HAP-1 (cell line): Measurements from ENCODE around the gene CAVIN1.
"Not testable (repeated sequence)": the region's sequence is repeated elsewhere in the genome, so short reads cannot be mapped to it uniquely, and the experiment has no call there.

ENCODE experiments used
- DNase-seq, 2 experiments: peaks; one replicate each; pipeline ENCODE4 v3.0.0-alpha.2; 2016 to 2020; ENCODE audit warnings: low spot score in 2 of 2
- H3K27me3 ChIP-seq: fragments of 250-450 bp; sonication (Bioruptor Pico); 2 replicates; pipeline ENCODE4 v1.5.1; 2020; ENCODE audit warnings: low read depth, mild to moderate bottlenecking, moderate library complexity
- H3K36me3 ChIP-seq: fragments of 250-450 bp; sonication (Bioruptor Pico); replicated peaks from 2 replicates; pipeline ENCODE4 v1.5.1; 2020; ENCODE audit warnings: mild to moderate bottlenecking
- H3K4me1 ChIP-seq: fragments of 250-450 bp; sonication (Bioruptor Pico); 2 replicates; pipeline ENCODE4 v1.5.1; 2020; ENCODE audit warnings: mild to moderate bottlenecking
- H3K4me3 ChIP-seq: fragments of 250-450 bp; sonication (Bioruptor Pico); 2 replicates; pipeline ENCODE4 v1.5.1; 2020; ENCODE audit warnings: mild to moderate bottlenecking, moderate library complexity
- H3K9me3 ChIP-seq: fragments of 250-450 bp; sonication (Bioruptor Pico); 2 replicates; pipeline ENCODE4 v1.5.1; 2020; ENCODE audit warnings: mild to moderate bottlenecking, moderate library complexity
- in situ Hi-C: fragments of 300-500 bp; cut with MboI; formaldehyde crosslinking; loops from 3 replicates; pipeline ENCODE4 v1.14.3; 2020; ENCODE audit warnings: low sequenced_read_pairs, inconsistent platforms, mixed read lengths

CAVIN1 gene

DNA sequence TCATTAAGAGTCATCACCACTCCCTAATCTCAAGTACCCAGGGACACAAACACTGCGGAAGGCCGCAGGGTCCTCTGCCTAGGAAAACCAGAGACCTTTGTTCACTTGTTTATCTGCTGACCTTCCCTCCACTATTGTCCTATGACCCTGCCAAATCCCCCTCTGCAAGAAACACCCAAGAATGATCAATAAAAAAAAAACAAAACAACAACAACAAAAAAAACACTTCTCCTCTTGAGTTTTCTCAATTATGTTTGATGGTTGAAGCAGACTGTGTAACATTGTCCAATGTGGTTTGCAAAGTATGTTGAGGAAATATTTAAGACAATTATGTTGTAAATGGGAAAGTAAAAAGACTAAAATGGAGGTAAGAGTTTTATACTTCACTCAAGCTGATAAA is 26.8 kb upstream of the CAVIN1 start:
- H3K9me3 ChIP-seq, DNase-seq, H3K4me1 ChIP-seq, in situ Hi-C loops, H3K36me3 ChIP-seq, H3K27me3 ChIP-seq, H3K4me3 ChIP-seq: not testable (repeated sequence)

DNA sequence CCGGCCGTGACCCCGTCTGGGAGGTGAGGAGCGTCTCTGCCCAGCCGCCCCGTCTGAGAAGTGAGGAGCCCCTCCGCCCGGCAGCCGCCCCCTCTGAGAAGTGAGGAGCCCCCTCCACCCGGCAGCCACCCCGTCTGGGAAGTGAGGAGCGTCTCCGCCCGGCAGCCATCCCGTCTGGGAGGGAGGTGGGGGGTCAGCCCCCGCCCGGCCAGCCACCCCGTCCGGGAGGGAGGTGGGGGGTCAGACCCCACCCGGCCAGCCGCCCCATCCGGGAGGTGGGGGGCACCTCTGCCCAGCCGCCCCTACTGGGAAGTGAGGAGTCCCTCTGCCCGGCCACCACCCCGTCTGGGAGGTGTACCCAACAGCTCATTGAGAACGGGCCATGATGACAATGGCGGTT is 26.1 kb upstream of the CAVIN1 start:
- H3K4me1 ChIP-seq: not testable (repeated sequence)

DNA sequence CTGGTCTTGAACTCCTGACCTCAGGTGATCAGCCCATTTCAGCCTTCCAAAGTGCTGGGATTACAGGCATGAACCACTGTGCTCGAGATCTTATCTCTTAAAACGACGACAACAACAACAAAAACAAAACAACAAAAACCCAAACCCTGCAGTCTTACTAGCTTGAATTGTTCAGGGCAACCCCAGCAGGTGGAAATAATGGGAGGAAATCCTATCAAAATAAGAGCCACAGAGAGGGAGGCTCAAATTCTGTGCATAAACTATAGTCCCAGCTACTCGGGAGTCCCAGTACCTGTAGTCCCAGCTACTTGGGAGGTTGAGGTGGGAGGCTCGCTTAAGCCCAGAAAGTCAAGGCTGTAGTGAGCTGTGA is 19.1 kb upstream of the CAVIN1 start:
- Histone ChIP-seq H3K4me3 (no peak overlapping the region), H3K4me1 (peaks cover 20% of the 10 kb centered on the region), H3K27me3 (no peaks in the 10 kb centered on the region), H3K9me3 (no peaks in the 10 kb centered on the region), H3K36me3 (no peaks in the 10 kb centered on the region)
- in situ Hi-C loops: no loop called here
- no peak for DNase-seq

More for the DNA sequence above, 26.1 kb upstream of the CAVIN1 start:
- H3K4me3 ChIP-seq, H3K36me3 ChIP-seq, H3K9me3 ChIP-seq, in situ Hi-C loops, DNase-seq, H3K27me3 ChIP-seq: not testable (repeated sequence)

DNA sequence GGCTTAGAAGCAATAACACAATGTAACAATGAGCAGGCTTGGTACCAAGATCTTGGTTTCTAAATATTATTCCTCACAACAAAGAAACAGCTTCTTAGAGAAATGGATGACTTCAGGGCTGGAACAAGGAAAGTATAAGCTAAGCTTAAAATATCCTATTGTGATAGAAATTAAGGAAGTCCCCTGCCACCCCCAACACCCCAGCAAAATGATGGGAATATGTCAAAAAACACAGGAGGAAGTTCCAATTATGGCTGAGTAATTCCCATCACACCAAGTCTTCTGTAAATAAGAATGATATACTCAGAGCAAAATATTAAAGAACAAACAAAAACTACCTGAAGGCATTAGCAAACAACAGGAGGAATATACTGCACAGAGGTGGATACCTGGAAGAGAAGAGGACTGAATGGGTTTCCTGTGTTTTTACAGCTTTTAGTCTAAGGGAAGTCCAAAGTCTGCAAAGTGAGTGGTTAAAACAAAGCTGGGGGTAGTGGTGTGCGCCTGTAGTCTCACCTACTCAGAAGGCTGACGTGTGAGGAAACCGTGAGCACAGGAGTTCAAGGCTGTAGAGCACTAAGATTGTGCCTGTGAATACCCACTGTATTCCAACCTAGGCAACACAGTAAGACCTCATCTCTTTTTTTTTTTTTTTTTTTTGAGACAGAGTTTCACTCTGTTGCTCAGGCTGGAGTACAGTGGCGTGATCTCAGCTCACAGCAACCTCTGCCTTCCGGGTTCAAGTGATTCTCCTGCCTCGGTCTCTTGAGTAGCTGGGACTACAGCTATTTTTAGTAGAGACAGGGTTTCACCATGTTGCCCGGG is 18.5 kb upstream of the CAVIN1 start:
- in situ Hi-C loops: no loop called here
- Histone ChIP-seq H3K4me1 (peaks cover 20% of the 10 kb centered on the region), H3K4me3 (no peak overlapping the region), H3K36me3 (no peaks in the 10 kb centered on the region), H3K27me3 (no peaks in the 10 kb centered on the region), H3K9me3 (no peaks in the 10 kb centered on the region)
- peak in 1 of 2 experiments; percentile 70 for DNase-seq

DNA sequence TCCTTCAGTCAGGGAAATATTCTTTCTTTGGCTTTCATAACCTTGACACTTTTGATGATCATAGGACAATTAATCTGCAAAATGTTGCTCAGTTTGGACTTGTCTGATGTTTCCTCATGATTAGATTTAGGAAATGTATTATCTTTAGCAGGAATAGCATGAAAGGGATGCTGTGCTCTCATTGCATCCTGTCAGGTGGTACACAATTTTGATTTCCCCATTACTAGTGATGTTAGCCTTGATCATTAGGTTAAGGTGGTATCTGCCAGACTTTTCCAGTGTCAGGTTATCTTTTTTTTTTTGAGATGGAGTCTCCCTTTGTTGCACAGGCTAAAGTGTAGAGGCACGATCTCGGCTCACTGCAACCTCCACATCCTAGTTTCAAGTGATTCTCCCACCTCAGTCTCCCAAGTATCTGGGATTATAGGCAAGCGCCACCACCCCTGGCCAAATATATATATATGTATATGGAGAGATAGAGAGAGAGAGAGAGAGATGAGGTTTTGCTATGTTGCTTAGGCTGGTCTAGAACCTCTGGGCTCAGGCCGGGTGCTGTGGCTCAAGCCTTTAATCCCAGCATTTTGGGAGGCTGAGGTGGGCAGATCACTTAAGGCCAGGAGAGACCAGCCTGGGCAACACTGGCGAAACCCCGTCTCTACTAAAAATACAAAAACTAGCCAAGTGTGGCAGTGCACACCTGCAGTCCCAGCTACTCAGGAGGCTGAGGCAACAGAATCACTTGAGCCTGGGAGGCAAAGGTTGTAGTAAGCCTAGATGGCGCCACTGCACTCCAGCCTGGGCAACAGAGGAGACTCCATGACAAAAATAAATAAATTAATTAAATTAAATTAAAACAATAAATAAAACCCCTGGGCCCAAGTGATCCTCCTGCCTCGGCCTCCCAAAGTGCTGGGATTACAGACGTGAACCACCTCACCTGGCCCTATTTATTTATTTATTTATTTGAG is 15.8 kb upstream of the CAVIN1 start:
- in situ Hi-C loops: no loop called here
- Histone ChIP-seq H3K27me3 (no peaks in the 10 kb centered on the region), H3K4me3 (no peak overlapping the region), H3K4me1 (peaks cover 20% of the 10 kb centered on the region), H3K9me3 (no peaks in the 10 kb centered on the region), H3K36me3 (no peaks in the 10 kb centered on the region)
- peak in 1 of 2 experiments; percentile 56 for DNase-seq

- no peaks in the 10 kb centered on the region for H3K9me3 ChIP-seq
- H3K36me3 ChIP-seq: no peaks in the 10 kb centered on the region
- H3K27me3 ChIP-seq: no peaks in the 10 kb centered on the region
- no peak for DNase-seq
- H3K4me3 ChIP-seq: no peak overlapping the region
- in situ Hi-C loops: no loop called here
- H3K4me1 ChIP-seq: peaks cover 10% of the 10 kb centered on the region
Measured at GRCh38 chr17:42436391-42436790, 13.3 kb upstream of the CAVIN1 start.

- Histone ChIP-seq H3K36me3 (no peaks in the 10 kb centered on the region), H3K27me3 (no peaks in the 10 kb centered on the region), H3K9me3 (no peaks in the 10 kb centered on the region), H3K4me1 (peaks cover 13% of the 10 kb centered on the region), H3K4me3 (no peak overlapping the region)
- peak; percentile 50 to 52 for DNase-seq
- in situ Hi-C loops: no loop called here
Measured at GRCh38 chr17:42431758-42432161, 8.7 kb upstream of the CAVIN1 start.

- no peaks in the 10 kb centered on the region for H3K36me3 ChIP-seq
- H3K4me3 ChIP-seq: no peak overlapping the region
- H3K4me1 ChIP-seq: peaks cover 13% of the 10 kb centered on the region
- no peaks in the 10 kb centered on the region for H3K9me3 ChIP-seq
- DNase-seq: no peak
- H3K27me3 ChIP-seq: no peaks in the 10 kb centered on the region
- in situ Hi-C loops: loop anchor here (10.0 kb wide), 1 partner anchor 95 kb away; no protein-coding TSS in a partner anchor
Measured at GRCh38 chr17:42429726-42430447, 6.8 kb upstream of the CAVIN1 start.

DNA sequence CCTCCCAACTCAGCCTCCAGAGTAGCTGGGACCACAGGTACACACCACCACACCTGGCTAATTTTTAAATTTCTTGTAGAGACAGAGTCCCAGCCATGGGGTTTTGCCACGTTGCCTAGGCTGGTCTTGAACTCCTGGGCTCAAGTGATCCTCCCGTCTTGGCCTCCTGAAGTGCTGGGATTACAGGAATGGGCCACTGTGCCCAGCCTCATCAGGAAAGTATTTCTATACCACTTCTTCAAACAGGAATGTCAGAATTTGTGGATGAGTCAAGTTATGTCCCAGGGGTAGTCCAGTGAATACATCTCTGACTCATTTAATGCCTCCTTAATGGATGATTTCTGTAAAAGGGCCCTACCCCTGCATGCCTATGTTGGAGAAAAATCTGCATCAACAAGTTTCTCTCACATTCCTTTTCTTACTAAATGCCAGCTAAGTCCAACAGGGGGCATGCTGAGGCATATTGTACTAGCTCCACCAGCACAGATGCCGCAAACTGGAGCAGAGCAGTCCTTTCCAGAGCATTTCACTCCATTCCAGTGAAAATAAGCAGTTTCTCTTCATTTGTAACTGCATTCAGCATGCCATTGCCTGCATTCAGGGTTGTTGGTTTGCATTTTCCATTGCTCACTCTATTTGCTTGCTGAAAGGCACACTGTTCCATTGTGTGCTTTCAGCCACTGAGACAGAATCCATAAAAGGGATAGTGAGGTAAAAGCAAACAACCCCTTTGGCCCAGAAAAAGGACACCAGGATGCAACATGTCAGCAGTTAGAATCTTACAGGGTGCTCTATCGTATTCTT is 5.3 kb upstream of the CAVIN1 start:
- Histone ChIP-seq H3K36me3 (no peaks in the 10 kb centered on the region), H3K4me3 (no peak overlapping the region)
- DNase-seq: peak; percentile 61 to 78

DNA sequence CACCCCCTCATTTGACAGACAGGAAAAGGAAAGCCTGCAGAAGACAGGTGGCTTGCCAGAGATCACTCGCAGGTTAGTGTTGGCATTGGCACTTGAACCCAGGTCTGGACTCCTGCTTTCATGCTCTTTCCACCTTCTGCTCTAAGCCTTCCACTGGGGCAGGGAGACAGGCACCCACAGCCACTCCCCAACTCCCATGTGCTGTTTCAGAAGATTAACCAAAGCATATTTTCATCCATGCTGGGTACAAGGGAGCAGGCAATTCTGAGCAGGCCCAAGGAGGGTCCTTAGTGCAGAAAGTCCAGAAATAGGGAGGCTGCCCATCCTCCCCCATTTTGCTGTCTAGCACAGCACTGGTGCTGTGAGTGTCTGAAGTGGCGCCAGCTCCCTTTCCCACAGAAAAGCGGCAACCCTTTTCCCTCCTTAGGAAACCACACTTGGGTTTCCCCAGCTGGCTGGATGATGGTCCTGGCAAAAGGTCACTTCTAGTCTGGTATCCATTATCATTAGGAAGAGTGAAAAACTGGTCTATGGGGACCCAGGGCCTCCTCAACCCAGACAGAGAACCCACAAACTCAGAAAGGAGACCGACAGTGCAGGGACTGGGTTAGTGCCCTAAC is 2.0 kb upstream of the CAVIN1 start:
- H3K4me1 ChIP-seq: peaks cover 7% of the 10 kb centered on the region
- no peak for DNase-seq

More for the DNA sequence above, 5.3 kb upstream of the CAVIN1 start:
- Histone ChIP-seq H3K27me3 (no peaks in the 10 kb centered on the region), H3K9me3 (no peaks in the 10 kb centered on the region), H3K4me1 (peaks cover 17% of the 10 kb centered on the region)
- in situ Hi-C loops: loop anchor here (10.0 kb wide), 1 partner anchor 96 kb away; no protein-coding TSS in a partner anchor

GRCh38 chr17:42423766-42424165 is 710 bp upstream of the CAVIN1 start:
- no peak for DNase-seq
- in situ Hi-C loops: loop anchor here (10.0 kb wide), 1 partner anchor 101 kb away; no protein-coding TSS in a partner anchor
- Histone ChIP-seq H3K4me1 (peaks cover 6% of the 10 kb centered on the region), H3K36me3 (no peaks in the 10 kb centered on the region), H3K27me3 (no peaks in the 10 kb centered on the region), H3K9me3 (no peaks in the 10 kb centered on the region), H3K4me3 (peak overlapping the region; percentile 78)

More for the DNA sequence above, 2.0 kb upstream of the CAVIN1 start:
- in situ Hi-C loops: loop anchor here (10.0 kb wide), 1 partner anchor 100 kb away; no protein-coding TSS in a partner anchor
- Histone ChIP-seq H3K27me3 (no peaks in the 10 kb centered on the region), H3K4me3 (no peak overlapping the region), H3K36me3 (no peaks in the 10 kb centered on the region), H3K9me3 (no peaks in the 10 kb centered on the region)

- DNase-seq: peak in 1 of 2 experiments; percentile 62
- H3K36me3 ChIP-seq: no peaks in the 10 kb centered on the region
- in situ Hi-C loops: loop anchor here (10.0 kb wide), 1 partner anchor 102 kb away; no protein-coding TSS in a partner anchor
- peaks cover 3% of the 10 kb centered on the region; the same call in 1 of the 2 replicates for H3K4me1 ChIP-seq
- no peaks in the 10 kb centered on the region for H3K27me3 ChIP-seq
- H3K9me3 ChIP-seq: no peaks in the 10 kb centered on the region
- H3K4me3 ChIP-seq: peak overlapping the region; percentile 78
Measured at GRCh38 chr17:42422412-42422957, 571 bp downstream of the CAVIN1 start.
